GM18873 (cell line): Measurements from ENCODE around the gene SLC8A2.
"Not testable (repeated sequence)": the region's sequence is repeated elsewhere in the genome, so short reads cannot be mapped to it uniquely, and the experiment has no call there.

Experiments used
- ATAC-seq: cut with Tn5 transposase; IDR thresholded peaks from one replicate; pipeline ENCODE4 v1.9.1; 2021; ENCODE audit warnings: mild to moderate bottlenecking, moderate library complexity, moderate number of reproducible peaks; ENCODE audit not compliant: unreplicated experiment, low FRiP score

SLC8A2 gene

DNA sequence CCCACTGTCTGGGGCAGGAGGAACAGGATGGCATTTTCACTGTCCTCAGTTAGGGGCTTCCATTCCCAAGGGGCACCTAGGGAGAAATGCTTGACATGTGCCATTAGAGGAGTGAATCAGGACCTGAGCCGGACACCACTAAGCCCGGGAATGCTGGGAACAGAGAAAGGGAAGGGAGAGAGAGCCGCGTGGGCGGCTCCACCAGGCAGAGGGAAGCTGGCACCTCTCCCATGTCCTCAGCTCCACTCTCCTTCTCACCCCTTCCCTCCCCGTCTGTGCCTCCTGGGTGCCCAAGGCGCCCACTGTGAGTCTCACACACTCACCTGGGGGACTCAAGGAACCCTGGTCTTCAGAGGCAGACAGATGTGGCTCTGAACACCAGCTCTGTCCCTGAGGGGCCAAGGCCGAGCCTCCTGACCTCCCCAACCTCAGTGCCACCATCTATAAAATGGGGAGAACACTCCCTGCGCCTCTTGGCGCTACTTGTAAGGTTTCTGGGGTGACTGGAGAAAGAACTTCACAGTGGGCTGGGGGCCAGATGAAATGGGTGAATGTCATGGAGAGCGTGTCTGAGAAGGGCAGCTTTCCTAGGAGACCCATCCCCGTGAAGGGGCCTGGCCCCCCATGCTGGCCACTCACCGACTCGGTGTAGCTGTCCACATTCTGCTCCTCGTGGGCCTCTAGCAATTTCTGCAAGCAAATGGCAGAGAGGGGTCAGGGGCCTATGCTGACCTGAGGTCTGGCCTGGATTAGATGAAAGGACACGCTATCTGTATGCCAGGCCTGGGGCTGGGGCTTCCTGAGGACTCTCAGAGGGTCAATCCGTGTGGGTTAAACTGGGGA lies 17.6 kb upstream of the SLC8A2 start:
- no peak for ATAC-seq

DNA sequence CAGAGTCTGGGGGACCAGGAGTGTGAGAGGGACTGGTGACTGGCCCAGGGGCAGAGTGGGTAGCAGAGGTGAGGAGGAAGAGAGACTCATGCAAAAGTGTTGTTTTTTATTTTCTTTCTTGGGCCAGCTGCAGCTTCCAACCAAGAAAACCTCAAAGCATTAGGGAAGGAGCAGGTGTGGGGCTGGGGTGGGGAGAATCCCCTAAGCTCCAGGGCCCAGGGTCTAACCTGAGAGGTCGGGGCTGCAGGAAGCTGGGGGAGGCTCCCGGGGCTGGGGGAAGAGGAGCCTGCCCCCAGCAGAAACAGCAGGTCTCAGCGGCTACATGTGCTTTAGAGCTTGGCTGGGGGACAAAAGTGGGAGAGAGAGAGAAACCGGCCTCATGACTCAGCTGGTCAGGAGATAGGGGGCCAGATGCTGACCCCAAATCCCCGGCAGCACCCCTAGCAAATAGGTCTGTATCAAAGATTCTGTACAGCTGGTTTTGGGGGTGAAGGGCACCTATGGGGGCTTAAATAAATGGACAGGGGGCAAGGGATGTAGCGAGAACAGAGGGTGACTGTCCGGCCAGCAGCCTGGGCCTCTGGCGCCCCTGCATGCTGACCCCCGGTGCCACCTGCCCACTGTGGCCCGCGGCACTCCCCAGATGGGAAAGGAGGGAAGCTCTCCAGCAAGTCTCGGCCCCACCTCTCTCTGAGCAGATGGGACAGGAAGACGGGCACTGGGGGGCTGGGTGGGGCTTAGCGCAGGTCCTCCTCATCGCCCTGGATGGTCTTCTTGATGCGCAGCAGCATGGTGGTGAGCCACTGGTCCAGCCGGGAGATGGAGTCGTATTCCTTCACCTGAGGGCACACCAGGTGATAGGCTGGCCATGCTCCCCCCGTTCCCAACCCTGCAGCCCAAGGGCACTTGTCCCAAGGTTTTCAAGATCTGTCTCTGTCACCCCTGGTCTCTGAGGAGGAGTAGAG lies 16.1 kb upstream of the SLC8A2 start:
- ATAC-seq, result no peak

DNA sequence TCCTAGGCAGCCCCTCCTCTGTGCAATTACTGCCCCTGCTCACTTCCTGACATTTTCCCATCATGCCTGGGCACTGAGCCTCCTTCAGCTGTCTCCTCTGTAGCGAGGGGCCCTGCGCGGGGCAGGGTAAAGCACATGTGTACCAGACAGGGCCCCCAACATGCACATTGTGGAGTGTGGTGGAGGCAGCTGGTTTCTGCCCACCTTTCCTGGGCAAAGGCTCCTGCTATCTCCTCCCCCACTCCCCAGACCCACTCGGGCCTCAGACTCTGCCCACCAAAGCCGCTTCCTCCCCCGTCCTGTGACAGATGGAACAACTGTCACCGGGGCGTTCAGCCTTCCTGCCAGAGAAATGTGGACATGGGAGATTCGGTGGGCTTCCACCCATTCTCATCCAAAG lies 15.2 kb upstream of the SLC8A2 start:
- no peak for ATAC-seq

DNA sequence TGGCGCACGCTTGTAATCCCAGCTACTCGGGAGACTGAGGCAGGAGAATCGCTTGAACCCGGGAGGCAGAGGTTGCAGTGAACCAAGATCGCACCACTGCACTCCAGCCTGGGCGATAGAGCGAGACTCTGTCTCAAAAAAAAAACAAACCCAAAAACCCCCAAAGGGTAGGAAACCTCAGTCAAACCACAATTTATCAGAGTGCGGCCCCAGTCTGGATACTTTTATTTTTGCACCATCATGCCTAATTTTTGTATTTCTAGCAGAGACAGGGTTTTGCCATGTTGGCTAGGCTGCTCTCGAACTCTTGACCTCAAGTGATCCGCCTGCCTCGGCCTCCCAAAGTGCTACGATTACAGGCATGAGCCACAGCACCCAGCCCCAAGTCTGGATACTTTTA lies 14.5 kb upstream of the SLC8A2 start:
- ATAC-seq, result not testable (repeated sequence)

DNA sequence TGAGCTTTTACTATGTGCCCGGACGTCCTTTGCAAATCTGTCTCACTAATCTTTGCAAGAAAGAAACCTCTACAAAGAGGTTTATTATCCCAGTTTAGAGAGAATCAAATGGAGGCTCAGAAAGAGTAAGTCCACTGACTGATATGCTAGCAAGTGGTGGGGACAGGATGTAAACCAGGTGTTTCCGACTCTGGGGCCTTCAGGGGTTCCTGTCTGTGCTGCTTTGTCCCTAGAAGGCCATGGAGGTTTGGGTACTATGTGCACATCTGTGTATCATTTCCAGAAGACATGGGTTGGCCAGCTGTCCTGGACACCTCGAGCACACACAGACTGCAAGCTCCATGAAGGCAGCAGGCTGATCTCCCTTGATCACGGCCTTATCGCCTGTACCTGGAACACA lies 13.5 kb upstream of the SLC8A2 start:
- ATAC-seq, result no peak

DNA sequence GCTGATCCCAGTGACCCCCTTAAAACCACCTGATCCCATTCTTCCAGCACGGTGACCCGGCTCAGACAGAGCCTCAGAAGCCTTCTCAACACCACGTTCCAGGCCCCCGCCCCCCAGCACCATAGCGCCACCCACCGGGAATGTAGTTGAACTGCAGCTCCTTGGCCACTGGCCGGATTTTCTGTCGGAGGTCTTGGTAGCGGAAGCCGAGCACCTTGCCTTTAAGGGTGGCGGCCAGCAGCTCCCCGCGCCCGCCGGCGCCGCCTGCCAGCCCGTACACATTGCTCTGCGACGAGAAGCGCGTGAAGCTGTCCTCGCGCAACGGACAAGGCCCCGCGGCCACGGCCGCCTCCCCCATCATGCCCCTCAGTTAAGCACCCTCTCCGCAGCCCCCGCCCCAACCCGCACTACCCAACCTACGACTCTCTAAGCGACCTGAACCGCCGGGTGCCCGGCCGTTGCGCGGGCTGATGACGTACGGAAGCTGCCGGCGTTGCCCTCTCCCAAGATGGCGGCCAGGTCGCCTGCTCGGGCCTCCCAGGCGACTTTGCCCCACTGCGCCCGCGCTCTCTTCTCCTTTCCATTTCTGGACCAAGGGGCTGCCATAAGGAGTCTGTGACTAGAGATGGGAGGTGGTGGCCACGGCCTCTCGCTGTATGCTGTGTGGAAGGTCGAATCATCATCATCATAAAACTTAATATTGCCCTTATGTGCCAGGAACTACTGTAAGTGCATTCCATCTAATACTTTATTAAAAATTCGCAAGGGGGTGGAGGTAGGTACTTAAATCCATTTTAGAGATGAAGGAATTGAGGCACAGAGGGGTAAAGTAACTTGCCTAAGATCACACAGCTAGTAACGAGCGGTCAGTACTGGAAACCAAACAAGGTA lies 12.4 kb upstream of the SLC8A2 start, which contains the start of gene KPTN:
Gene KPTN, minus strand, starts transcription at position 420 of the 891 bp plus-strand sequence. Its CDS starts 59 bp downstream, at position 361.
- ATAC-seq, result peak; percentile 55

DNA sequence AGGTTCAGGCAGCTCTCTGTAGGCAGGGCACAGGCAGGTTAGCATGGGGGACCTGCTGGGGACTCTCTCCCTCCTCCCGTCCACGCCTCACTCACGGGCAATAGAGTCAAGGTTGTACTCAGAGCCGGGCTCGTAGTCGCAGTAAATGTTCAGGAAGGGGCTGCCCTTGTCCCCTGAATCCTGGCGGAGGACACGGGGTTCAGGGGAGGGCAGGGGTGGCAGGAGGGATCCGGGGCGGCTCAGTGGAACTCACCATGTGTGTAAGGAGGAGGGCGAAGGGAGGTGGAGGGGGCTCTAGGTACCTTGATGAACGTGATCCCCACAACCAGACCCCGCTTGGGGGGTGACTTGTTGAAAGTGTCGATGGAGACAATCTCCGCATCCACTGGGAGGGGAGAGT lies 11.5 kb upstream of the SLC8A2 start:
- ATAC-seq, result no peak

DNA sequence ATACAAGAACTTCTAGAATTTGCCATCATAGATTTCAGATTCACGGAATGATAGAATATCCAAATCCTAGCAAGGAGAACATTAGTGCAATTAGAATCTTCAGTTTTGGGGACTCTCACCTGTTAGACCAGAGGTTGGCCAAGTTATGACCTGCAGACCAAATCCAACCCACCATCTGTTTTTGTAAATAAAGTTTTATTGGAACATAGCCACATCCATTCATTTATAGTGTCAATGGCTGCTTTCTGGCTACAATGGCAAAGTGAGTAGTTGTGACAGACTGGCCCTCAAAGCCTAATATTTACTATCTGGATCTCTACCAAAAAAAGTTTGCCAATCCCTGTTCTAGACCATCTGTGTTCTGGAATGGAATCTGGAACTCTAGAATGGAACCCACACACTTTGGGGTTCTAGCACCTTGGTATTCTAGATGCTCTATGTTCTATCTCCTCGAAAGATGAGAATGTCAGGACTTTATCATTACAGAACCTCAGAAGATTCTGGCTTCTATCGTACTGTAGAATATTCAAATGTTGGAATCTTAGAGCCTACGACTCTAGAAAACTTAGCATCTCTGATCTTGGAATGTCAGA lies 9.9 kb upstream of the SLC8A2 start:
- no peak for ATAC-seq

DNA sequence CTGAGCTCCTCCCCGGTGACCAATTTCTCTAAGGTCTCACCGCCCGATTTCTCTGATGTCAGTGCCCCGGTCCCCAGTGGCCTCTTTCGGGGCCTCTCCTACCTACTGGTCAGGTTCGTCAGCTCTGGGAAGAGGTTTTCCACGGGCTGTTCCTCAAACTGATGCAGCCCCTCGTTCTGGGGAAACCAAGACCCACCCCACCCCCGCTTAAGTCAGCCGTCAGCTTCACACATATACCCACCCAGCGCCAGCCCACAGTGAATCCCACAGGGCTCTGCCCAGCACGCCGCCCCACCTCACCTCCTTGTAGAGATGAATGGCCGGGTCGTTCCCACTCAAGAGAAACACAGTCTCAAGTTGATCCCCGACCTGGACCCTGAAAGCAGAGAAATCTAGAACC lies 9.0 kb upstream of the SLC8A2 start:
- ATAC-seq, result no peak

DNA sequence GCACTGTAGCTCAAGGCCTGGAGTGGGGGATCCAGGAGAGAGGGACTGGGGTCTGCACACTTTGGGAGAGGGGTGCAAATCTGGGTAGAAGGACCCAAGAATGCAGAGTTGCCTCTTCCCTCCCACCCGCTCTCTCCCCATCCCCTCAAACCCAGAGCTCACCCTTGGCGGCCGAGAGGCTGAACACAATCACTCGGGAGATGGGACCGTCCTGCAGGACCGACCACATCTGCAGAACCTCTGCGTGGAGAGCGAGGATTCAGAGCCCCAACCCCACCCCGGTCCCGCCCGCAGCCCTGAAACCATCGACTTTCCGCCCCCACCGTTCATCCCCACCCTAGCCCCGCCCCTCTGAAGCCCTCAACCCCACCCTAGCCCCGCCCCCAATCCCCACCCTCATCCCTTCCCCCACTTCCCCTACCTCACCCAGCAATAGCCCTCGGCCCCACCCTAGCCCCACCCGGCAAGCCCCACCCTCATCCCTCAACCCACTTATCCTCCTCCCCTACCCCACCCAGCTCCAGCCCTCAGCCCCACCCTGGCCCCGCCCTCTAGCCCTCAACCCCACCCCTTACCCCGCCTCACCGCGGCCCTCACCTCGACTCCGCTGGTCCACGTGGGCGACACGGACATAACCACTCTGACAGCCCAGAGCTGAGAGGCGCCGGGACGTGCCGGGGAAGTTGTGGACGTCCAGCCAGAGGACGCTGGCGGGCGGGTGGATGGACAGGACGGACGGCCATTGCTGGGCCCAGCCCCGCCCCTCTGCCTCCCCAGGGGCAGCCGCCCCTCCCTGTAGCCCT lies 8.2 kb upstream of the SLC8A2 start:
- no peak for ATAC-seq

DNA sequence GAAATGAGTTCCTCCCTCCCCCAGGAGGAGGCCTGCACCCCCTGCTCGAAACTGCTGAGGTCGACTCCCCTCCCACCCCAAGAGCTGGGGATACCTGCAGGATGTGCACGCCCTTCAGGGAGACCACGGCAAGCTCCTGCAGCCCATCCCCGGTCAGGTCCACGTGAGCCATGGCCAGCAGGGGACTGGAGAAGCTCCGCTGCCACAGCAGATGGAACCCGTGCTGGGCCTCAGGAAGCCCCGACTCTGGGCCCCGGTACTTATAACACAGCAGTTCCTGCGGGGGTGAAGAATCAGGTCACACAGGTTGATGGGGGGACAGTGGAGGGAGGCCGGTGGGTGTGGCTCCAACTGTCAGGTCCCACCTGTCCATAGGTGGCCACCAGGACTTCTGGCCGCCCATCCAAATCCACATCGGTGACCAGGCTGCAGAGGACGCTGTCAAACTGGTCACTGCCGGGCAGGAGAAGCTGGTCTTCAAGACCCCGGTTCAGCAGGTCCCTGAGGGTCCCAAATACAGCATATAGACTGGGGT lies 4.8 kb upstream of the SLC8A2 start:
- no peak for ATAC-seq

DNA sequence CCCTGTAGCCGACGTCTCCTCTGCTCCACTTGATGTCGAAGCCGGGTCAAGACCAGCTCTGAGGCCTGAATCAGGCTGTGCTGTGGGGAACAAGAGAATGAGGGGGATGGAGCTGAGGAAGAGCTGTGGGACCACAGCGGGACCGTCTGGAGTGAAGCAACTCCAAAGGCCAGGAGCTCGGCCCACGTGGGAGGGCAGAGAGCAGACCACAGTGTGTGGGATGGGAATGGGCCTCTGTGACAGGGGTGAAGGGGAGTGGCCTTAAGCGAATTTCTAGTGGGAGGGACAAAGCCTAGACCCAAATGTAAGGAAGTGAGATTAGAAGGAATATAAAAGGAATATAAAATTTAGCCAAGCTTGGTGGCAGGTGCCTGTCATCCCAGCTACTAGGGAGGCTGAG lies 3.8 kb upstream of the SLC8A2 start:
- no peak for ATAC-seq

DNA sequence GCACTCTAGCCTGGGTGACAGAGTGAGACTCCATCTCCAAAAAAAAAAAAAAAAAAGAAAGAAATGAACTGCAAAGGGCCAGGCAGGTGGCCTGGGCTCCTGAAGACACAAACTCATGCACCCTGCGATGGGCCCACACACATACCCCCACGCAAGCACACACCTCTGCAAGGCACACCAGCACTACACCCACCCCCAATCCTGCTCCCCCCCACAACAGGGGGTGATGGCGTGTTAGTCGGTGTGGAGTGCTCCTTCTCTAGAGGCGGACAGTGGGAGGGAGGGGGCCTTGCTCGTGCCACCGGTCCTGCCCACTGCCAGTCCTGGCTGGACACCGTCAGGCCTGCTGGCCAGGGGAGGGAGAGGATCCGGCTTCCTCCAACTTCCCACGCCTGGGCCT lies 1.6 kb upstream of the SLC8A2 start:
- no peak for ATAC-seq

DNA sequence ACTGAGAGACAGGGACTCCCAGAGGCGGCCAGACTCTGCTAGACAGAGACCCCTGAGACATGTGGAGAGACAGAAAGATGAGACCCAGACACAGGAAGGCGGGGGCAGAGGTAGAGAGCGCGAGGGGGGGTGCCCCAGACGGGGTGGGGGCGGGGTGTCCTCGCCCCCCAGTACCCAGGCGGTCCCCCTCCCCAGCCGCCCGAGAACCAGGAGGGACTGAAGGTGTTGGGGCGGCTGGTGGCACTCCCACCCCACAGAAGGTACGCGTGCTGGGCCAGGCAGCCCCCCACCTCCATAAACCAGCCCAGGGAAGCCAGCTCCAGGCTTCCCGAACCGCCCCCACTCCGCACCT lies 336 bp downstream of the SLC8A2 start:
- no peak for ATAC-seq

DNA sequence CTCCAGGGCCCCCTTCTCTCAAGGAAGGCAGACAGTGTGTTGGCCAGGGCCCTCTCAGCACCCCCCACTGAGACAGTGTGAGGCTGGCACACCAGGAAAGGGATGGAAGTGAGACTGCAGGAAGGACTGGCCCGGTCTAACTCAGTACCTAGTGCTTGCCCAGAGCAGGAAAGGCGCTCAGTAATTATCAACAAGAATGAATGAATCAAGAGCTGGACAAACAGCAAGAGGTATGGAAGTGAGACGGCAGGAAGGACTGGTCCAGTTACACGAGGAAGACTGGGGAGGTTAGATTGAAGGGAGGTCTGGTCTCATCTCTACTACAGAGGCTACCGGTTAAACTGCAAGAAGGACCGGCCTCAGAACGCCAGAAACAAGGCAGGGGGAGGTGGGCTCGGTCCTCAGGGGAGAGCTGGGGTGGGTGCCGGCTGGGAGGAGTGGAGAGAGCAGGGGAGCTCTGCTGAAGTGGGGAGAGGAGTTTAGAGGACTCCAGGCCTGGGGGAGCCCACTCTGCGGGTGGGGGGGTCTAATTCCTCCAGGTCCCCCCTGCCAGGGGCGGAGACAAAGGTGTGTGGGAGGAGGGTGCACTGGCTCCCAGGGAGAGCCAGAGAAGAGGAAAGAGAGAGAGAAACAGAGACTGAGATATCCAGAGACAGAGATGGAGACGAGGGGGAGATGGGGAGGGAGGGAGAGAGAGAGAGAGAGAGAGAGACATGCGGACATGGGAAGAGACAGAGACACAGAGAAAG lies 1.1 kb downstream of the SLC8A2 start:
- no peak for ATAC-seq

DNA sequence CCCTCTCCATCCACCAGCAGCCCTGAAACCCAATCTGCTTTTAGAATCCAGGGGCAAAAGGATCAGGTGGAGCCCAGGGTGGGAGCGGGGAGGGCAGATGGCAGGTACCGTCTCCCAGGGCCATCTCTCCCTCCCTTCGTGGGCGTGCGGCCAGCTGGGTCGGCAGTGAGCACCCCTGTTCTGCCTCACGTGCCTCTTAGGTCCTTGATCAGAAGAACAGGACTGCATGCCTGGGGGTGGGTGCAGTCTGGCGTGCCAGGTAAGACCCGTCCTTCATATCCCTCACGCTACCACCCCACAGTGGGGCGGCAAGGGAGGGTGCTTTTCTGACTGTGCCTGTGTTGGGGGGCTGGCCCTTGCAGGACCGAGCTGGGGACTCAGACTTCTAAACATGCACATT lies 2.0 kb downstream of the SLC8A2 start:
- ATAC-seq, result no peak

DNA sequence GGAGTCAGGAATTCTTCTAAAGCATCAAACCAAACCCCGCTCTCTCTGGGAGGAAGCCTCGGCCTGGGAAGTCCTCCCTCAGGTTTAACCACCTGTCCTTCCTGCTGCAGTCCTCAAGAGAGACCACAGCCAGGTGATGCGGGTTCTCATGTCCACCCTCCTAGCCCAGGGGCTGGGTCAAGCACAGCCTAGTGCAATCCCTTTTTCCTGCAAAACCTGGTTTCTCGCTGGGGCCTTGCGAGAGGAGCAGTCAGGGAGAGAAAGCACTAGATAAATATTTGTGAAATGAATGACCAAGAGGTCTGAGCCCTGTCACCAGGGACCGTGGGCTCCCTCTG lies 2.4 kb downstream of the SLC8A2 start:
- ATAC-seq, result no peak

DNA sequence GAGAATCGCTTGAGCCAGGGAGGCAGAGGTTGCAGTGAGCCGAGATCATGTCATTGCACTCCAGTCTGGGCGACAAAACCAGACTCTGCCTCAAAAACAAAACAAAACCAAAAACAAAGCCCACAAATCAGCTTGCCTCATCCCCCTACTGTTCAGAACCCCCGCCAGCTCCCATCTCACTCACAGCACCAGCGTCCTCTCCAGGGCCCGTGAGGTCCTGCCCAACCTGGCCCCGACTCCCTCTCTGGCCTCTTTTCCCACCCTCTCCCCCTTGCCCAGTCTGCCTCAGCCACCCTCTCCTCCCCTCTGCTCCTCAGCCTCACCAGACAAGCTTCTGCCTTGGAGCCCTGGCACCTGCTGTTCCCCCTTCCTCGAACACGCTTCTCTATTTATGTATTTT lies 3.8 kb downstream of the SLC8A2 start:
- no peak for ATAC-seq
